Naive thymus-derived CD8-positive, alpha-beta T cell (primary cell): Measurements from ENCODE around the gene KRTAP5-3. TPM values are rescaled to one million over a fixed set of nuclear protein-coding genes. Genes with fewer than 3 reads are reported as not detected.

ENCODE experiments used
- ATAC-seq, 2 donors: fragments of 150-1000 bp; cut with Tn5 transposase in 1 of 2; sonication (Bioruptor Pico), chemical (Tn5 transposase) in 1 of 2; 1 replicate in 1 of 2; 2 replicates in 1 of 2; pipeline ENCODE4 v1.10.0; 2021; ENCODE audit warnings: mild to moderate bottlenecking in 2 of 2, moderate library complexity in 2 of 2
- POLR2A ChIA-PET: fragments of 350-600 bp; sonication (Branson Sonifier 250); formaldehyde crosslinking; loops from one replicate; lab custom pipeline; 2021; ENCODE audit warnings: antibody characterized with exemption; lab: Charles Lee
- DNase-seq, 10 donors: peaks; one replicate each; pipeline versions ENCODE4 v3.0.0 to v3.0.0-alpha.2; 2020 to 2022
- H3K27ac Mint-ChIP-seq, 10 donors: one replicate each; pipeline ENCODE4 v1.8.0; 2020 to 2022; ENCODE audit warnings: mild to moderate bottlenecking in 10 of 10, mixed read lengths in 10 of 10, moderate library complexity in 4 of 10, inconsistent platforms in 1 of 10
- H3K27me3 Mint-ChIP-seq, 5 donors: one replicate each; pipeline ENCODE4 v1.8.0; 2021 to 2022; ENCODE audit warnings: mixed read lengths in 5 of 5
- H3K36me3 Mint-ChIP-seq, 3 donors: one replicate each; pipeline ENCODE4 v1.8.0; 2020 to 2022; ENCODE audit warnings: mixed read lengths in 3 of 3, mild to moderate bottlenecking in 2 of 3, inconsistent platforms in 1 of 3
- H3K4me1 Mint-ChIP-seq, 4 donors: one replicate each; pipeline ENCODE4 v1.8.0; 2021 to 2022; ENCODE audit warnings: mixed read lengths in 4 of 4
- H3K4me3 Mint-ChIP-seq, 10 donors: one replicate each; pipeline ENCODE4 v1.8.0; 2020 to 2022; ENCODE audit warnings: mild to moderate bottlenecking in 10 of 10, mixed read lengths in 10 of 10, moderate library complexity in 6 of 10, inconsistent platforms in 1 of 10
- H3K9me3 Mint-ChIP-seq, 9 donors: one replicate each; pipeline ENCODE4 v1.8.0; 2020 to 2022; ENCODE audit warnings: mixed read lengths in 9 of 9, mild to moderate bottlenecking in 3 of 9, inconsistent platforms in 1 of 9, moderate library complexity in 1 of 9
- polyA plus RNA-seq, 3 donors: library from polyadenylated mRNA; unstranded; fragments of 300-500 nt; fragmentation: Illumina TruSeq; gene quantifications; one replicate each; pipeline ENCODE4 v1.2.3, GENCODE V29; 2021
- total RNA-seq, 8 experiments: library from RNA in 2 of 8; stranded (reverse) in 2 of 8; gene quantifications; one replicate each; pipeline ENCODE4 v1.2.3 and lab custom pipeline; 2021 to 2026

Gene KRTAP5-3, protein sequence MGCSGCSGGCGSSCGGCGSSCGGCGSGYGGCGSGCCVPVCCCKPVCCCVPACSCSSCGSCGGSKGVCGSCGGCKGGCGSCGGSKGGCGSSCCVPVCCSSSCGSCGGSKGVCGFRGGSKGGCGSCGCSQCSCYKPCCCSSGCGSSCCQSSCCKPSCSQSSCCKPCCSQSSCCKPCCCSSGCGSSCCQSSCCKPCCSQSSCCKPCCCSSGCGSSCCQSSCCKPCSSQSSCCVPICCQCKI
- total RNA-seq (not detected), polyA plus RNA-seq (not detected), total RNA-seq (lab: John Stamatoyannopoulos, UW) (0 reads per million in 6 experiments)

DNA sequence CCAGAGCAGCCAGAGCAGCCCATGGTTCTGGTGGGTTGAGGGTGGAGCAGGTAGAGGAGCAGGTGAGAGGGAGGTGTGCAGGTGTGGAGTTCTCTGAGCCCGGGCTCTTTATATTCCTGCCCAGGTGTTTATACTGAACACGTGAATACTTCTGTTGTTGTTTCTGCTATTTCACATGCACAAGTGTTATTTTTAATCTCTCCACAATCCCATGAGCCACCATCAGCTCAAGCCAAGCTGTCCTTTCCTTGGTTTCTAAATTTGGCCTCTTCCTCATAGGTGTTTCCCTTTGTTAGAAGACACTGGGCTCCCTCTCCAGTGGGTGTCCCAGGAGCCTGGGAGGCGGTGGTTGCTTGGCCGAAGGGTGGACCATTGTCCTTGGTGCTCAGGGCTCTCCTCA is at the start of gene KRTAP5-3:
TSS of gene KRTAP5-3 (minus strand) at position 101 of the 400 bp plus-strand sequence. CDS start at position 23, 78 bp downstream.
- Mint-ChIP-seq H3K4me1 (peaks cover 0 to 1% (median under 1%) of the 10 kb centered on the region in 4 donors), H3K36me3 (no peaks in the 10 kb centered on the region), H3K27me3 (peaks cover 13 to 43% (median 31%) of the 10 kb centered on the region in 5 donors), H3K9me3 (no peaks in the 10 kb centered on the region), H3K4me3 (no peak within 1 kb of the TSS), H3K27ac (no peak within 1 kb of the TSS)
- POLR2A ChIA-PET = no interaction called here
- DNase-seq (no peak), ATAC-seq (no peak)

DNA sequence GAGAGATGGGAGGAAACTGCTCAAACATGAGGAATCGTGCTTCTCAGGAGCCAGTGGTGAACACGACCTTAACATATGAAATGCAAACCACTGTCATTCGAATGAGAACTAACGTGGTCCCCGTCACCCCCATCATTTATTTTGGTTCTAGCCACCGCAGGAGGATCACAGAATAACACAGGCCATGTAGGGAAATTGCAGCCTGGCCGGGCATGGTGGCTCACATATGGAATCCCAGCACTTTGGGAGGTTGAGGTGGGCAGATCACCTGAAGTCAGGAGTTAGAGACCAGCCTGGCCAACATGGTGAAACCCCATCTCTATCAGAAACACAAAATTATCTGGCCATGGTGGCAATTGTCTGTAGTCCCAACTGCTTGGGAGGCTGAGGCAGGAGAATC is 48.4 kb upstream of the KRTAP5-3 start:
- H3K36me3 Mint-ChIP-seq = peaks cover 0 to 1% (median 0%) of the 10 kb centered on the region in 3 donors
- POLR2A ChIA-PET = no interaction called here
- DNase-seq (no peak), ATAC-seq (no peak)
- no peak overlapping the region for H3K27ac Mint-ChIP-seq
- no peaks in the 10 kb centered on the region for H3K9me3 Mint-ChIP-seq
- H3K4me1 Mint-ChIP-seq = peaks cover 13 to 15% (median 14%) of the 10 kb centered on the region in 4 donors
- no peak overlapping the region for H3K4me3 Mint-ChIP-seq
- H3K27me3 Mint-ChIP-seq = peaks cover 9 to 50% (median 25%) of the 10 kb centered on the region in 5 donors

DNA sequence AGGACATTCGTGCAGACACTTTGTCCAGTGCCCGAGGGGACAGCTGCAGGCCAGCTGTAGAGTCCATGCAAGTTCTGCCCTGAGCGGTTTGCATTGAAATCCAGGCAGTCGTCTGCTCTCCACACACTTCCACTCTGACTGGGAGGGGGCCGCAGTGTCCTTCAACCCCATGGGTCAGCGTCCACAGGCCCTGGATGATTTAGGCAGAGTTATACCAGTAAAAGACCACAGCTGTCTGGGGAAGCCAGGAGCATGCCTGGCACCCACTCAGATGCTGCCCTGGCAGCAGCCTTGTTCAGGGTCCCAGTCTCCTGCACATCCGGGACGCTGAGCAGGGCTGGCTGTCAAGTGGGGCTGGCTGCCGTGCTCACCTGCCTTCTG is 47.8 kb upstream of the KRTAP5-3 start:
- H3K4me1 Mint-ChIP-seq = peaks cover 14 to 15% (median 15%) of the 10 kb centered on the region in 4 donors
- H3K36me3 Mint-ChIP-seq = peaks cover 0 to 1% (median 0%) of the 10 kb centered on the region in 3 donors
- DNase-seq (no peak), ATAC-seq (no peak)
- H3K9me3 Mint-ChIP-seq = no peaks in the 10 kb centered on the region
- H3K4me3 Mint-ChIP-seq = no peak overlapping the region
- no peak overlapping the region for H3K27ac Mint-ChIP-seq
- POLR2A ChIA-PET = no interaction called here
- peaks cover 9 to 48% (median 25%) of the 10 kb centered on the region in 5 donors for H3K27me3 Mint-ChIP-seq

GRCh38 chr11:1655168-1656060 is 47.2 kb upstream of the KRTAP5-3 start:
- DNase-seq (no peak), ATAC-seq (no peak)
- Mint-ChIP-seq H3K4me1 (peaks cover 13 to 15% (median 14%) of the 10 kb centered on the region in 4 donors), H3K27me3 (peaks cover 8 to 46% (median 23%) of the 10 kb centered on the region in 5 donors), H3K9me3 (no peaks in the 10 kb centered on the region), H3K4me3 (no peak overlapping the region), H3K27ac (no peak overlapping the region), H3K36me3 (peaks cover 0 to 1% (median 0%) of the 10 kb centered on the region in 3 donors)
- POLR2A ChIA-PET = no interaction called here

- no peak for ATAC-seq
- peaks cover 2 to 38% (median 16%) of the 10 kb centered on the region in 5 donors for H3K27me3 Mint-ChIP-seq
- no peaks in the 10 kb centered on the region for H3K36me3 Mint-ChIP-seq
- POLR2A ChIA-PET = no interaction called here
- DNase-seq = no peak
- no peak overlapping the region for H3K4me3 Mint-ChIP-seq
- peak overlapping the region in 1 of 10 donors; percentile 44 for H3K27ac Mint-ChIP-seq
- no peaks in the 10 kb centered on the region for H3K9me3 Mint-ChIP-seq
- peaks cover 5 to 8% (median 6%) of the 10 kb centered on the region in 4 donors for H3K4me1 Mint-ChIP-seq
These were observed 46.3 kb upstream of the KRTAP5-3 start for GRCh38 chr11:1654388-1655167.

DNA sequence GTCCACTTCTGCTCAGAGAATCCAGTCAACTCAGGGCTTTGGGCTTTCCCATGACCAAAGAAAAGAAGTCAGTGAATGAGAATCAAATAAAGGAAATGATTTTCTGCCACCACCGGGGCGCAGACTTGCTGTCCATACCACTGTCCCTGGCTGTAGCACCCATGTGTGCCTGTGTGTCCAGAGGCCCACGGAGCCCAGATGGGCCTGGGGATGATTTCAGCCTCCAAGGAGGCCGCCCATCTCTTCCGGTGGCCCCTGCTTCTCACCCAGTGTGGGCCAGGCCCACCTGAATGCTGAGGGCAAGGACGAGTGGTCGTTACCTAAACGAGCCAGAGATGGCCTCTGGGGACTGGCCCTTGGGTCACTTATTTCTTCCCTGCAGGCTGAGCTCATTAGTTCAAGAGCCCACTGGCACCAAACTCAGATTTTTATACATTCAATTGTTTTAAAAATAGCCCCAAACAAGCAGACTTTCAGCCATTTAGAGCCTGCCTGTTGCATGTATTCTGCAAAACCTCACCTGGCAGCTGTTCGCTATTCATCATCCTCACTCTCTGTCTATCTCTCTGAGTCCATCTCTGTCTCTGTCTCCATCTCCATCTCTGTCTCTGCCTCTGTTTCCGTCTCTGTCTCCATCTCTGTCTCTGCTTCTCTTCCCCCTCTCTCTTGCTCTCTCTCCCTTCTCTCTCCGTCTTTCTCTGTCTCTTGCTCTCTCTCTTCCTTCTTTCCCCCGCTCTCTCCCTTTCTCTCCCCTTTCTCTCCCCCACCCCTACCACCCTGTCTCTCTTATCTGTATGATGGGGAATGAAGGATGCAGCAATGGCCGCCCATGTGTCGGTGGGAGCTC is 45.5 kb upstream of the KRTAP5-3 start:
- Mint-ChIP-seq H3K4me3 (no peak overlapping the region), H3K27me3 (peaks cover 2 to 34% (median 11%) of the 10 kb centered on the region in 5 donors), H3K27ac (no peak overlapping the region), H3K36me3 (no peaks in the 10 kb centered on the region), H3K4me1 (peaks cover 0 to 4% (median 0%) of the 10 kb centered on the region in 4 donors), H3K9me3 (no peaks in the 10 kb centered on the region)
- DNase-seq (no peak), ATAC-seq (no peak)
- POLR2A ChIA-PET = interaction anchor here (0.6 to 1.4 kb wide), 3 partner anchors 37 to 179 kb away, joined by 3 to 6 read pairs (median 3); no protein-coding TSS in a partner anchor

- POLR2A ChIA-PET = interaction anchor here (0.6 to 1.4 kb wide), 3 partner anchors 38 to 180 kb away, joined by 3 to 6 read pairs (median 3); no protein-coding TSS in a partner anchor
- H3K9me3 Mint-ChIP-seq = no peaks in the 10 kb centered on the region
- no peaks in the 10 kb centered on the region for H3K36me3 Mint-ChIP-seq
- no peak overlapping the region for H3K27ac Mint-ChIP-seq
- H3K4me3 Mint-ChIP-seq = no peak overlapping the region
- ATAC-seq = peak; percentile 90 to 93
- H3K4me1 Mint-ChIP-seq = peaks cover 0 to 4% (median 0%) of the 10 kb centered on the region in 4 donors
- H3K27me3 Mint-ChIP-seq = peaks cover 2 to 31% (median 9%) of the 10 kb centered on the region in 5 donors
- peak; percentile 62 to 85 (median 78) for DNase-seq
These were observed 44.7 kb upstream of the KRTAP5-3 start for GRCh38 chr11:1652771-1653540.

GRCh38 chr11:1652442-1652770 is 44.1 kb upstream of the KRTAP5-3 start:
- ATAC-seq (no peak), DNase-seq (no peak)
- Mint-ChIP-seq H3K36me3 (no peaks in the 10 kb centered on the region), H3K4me3 (no peak overlapping the region), H3K9me3 (no peaks in the 10 kb centered on the region), H3K4me1 (peaks cover 0 to 4% (median 0%) of the 10 kb centered on the region in 4 donors), H3K27ac (no peak overlapping the region), H3K27me3 (peaks cover 2 to 27% (median 9%) of the 10 kb centered on the region in 5 donors)
- POLR2A ChIA-PET = interaction anchor here (1.3 to 1.4 kb wide), 2 partner anchors 41 to 180 kb away, joined by 3 to 6 read pairs; no protein-coding TSS in a partner anchor

DNA sequence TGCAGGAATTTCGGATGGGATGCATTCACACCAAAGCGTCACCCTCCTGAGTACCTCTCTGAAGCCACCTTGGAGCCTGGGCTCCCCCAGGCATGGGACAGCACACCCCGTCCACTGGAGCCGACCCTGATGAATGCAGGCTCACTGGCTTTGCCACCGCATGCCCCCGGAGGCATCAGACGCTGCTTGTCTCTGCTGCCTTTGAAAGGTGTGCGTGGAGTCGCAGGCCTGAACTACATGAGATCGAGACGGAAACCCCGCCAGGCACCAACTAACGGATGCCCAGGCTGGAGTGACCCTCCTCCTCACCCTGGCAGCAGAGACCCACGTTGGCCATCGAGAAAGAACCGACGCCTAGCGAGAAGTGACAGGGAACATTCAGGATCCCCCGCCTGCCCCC is 43.8 kb upstream of the KRTAP5-3 start:
- Mint-ChIP-seq H3K36me3 (no peaks in the 10 kb centered on the region), H3K27ac (no peak overlapping the region), H3K27me3 (peaks cover 2 to 27% (median 12%) of the 10 kb centered on the region in 5 donors), H3K9me3 (no peaks in the 10 kb centered on the region), H3K4me3 (no peak overlapping the region), H3K4me1 (peaks cover 0 to 4% (median 0%) of the 10 kb centered on the region in 4 donors)
- POLR2A ChIA-PET = interaction anchor here (1.3 to 1.4 kb wide), 2 partner anchors 42 to 181 kb away, joined by 3 to 6 read pairs; no protein-coding TSS in a partner anchor
- no peak for DNase-seq
- ATAC-seq = no peak

- peaks cover 2 to 26% (median 12%) of the 10 kb centered on the region in 5 donors for H3K27me3 Mint-ChIP-seq
- H3K9me3 Mint-ChIP-seq = no peaks in the 10 kb centered on the region
- ATAC-seq = no peak
- peaks cover 0 to 4% (median 0%) of the 10 kb centered on the region in 4 donors for H3K4me1 Mint-ChIP-seq
- no peak for DNase-seq
- peak overlapping the region in 1 of 10 donors; percentile 81 for H3K27ac Mint-ChIP-seq
- no peak overlapping the region for H3K4me3 Mint-ChIP-seq
- no peaks in the 10 kb centered on the region for H3K36me3 Mint-ChIP-seq
- POLR2A ChIA-PET = no interaction called here
These were observed 43.2 kb upstream of the KRTAP5-3 start for GRCh38 chr11:1651411-1651980.

- POLR2A ChIA-PET = no interaction called here
- Mint-ChIP-seq H3K27me3 (peaks cover 2 to 22% (median 10%) of the 10 kb centered on the region in 5 donors), H3K36me3 (no peaks in the 10 kb centered on the region), H3K4me3 (no peak overlapping the region), H3K27ac (peak overlapping the region in 1 of 10 donors; percentile 81), H3K9me3 (no peaks in the 10 kb centered on the region), H3K4me1 (peaks cover 0 to 4% (median 0%) of the 10 kb centered on the region in 4 donors)
- DNase-seq (no peak), ATAC-seq (no peak)
These were observed 42.6 kb upstream of the KRTAP5-3 start for GRCh38 chr11:1650918-1651262.
